ENCODE results near the gene UBLCP1.
"Not testable (repeated sequence)": the region's sequence is repeated elsewhere in the genome, so short reads cannot be mapped to it uniquely, and the experiment has no call there.

The UBLCP1 gene

DNA sequence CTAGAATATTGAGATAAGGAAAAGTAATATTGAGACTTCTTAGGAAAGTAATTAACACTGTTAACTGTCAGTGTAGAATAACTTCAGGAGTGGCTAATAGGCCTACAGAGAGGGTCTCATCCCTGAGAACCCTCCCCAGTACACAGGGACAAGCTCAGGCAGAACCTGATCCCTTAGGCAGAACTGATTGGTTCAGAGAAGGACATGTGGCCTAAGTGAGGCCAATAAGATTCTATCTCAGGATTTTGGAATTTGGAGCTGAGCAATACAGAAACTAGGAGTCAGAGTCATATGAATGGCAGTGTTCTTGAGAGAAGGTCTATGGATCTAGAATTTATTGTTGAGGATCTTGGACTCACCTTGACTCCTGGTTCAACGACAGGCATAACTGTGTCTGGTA lies 10.9 kb upstream of the UBLCP1 start:
- TF ChIP-seq GABPA (IDR thresholded peaks at IDR 0.05; ENCODE audit: low read depth) = no peak
- TF ChIP-seq, protein P1, sequence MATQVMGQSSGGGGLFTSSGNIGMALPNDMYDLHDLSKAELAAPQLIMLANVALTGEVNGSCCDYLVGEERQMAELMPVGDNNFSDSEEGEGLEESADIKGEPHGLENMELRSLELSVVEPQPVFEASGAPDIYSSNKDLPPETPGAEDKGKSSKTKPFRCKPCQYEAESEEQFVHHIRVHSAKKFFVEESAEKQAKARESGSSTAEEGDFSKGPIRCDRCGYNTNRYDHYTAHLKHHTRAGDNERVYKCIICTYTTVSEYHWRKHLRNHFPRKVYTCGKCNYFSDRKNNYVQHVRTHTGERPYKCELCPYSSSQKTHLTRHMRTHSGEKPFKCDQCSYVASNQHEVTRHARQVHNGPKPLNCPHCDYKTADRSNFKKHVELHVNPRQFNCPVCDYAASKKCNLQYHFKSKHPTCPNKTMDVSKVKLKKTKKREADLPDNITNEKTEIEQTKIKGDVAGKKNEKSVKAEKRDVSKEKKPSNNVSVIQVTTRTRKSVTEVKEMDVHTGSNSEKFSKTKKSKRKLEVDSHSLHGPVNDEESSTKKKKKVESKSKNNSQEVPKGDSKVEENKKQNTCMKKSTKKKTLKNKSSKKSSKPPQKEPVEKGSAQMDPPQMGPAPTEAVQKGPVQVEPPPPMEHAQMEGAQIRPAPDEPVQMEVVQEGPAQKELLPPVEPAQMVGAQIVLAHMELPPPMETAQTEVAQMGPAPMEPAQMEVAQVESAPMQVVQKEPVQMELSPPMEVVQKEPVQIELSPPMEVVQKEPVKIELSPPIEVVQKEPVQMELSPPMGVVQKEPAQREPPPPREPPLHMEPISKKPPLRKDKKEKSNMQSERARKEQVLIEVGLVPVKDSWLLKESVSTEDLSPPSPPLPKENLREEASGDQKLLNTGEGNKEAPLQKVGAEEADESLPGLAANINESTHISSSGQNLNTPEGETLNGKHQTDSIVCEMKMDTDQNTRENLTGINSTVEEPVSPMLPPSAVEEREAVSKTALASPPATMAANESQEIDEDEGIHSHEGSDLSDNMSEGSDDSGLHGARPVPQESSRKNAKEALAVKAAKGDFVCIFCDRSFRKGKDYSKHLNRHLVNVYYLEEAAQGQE (IDR thresholded peaks at IDR 0.05; ENCODE audit: insufficient replicate concordance, low read depth) = no peak
- TF ChIP-seq POLR2AphosphoS5 (IDR thresholded peaks at IDR 0.05; ENCODE audit: low read depth) = no peak
- TF ChIP-seq, protein P2, sequence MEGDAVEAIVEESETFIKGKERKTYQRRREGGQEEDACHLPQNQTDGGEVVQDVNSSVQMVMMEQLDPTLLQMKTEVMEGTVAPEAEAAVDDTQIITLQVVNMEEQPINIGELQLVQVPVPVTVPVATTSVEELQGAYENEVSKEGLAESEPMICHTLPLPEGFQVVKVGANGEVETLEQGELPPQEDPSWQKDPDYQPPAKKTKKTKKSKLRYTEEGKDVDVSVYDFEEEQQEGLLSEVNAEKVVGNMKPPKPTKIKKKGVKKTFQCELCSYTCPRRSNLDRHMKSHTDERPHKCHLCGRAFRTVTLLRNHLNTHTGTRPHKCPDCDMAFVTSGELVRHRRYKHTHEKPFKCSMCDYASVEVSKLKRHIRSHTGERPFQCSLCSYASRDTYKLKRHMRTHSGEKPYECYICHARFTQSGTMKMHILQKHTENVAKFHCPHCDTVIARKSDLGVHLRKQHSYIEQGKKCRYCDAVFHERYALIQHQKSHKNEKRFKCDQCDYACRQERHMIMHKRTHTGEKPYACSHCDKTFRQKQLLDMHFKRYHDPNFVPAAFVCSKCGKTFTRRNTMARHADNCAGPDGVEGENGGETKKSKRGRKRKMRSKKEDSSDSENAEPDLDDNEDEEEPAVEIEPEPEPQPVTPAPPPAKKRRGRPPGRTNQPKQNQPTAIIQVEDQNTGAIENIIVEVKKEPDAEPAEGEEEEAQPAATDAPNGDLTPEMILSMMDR (IDR thresholded peaks at IDR 0.05; ENCODE audit: insufficient read depth, low read length) = no peak
- TF ChIP-seq SPI1 (IDR thresholded peaks at IDR 0.05; ENCODE audit: borderline replicate concordance, low read depth) = no peak
- no peak overlapping the region for H3K4me3 ChIP-seq (replicated peaks; ENCODE audit: insufficient read depth, low read length)
- H3K27ac ChIP-seq (replicated peaks) = no peak overlapping the region
- no peaks in the 10 kb centered on the region for H3K27me3 ChIP-seq (ENCODE audit: insufficient read depth, poor library complexity, severe bottlenecking)
- DNase-seq (ENCODE audit: low read depth in 1 of 2, low spot score in 1 of 2) = no peak

DNA sequence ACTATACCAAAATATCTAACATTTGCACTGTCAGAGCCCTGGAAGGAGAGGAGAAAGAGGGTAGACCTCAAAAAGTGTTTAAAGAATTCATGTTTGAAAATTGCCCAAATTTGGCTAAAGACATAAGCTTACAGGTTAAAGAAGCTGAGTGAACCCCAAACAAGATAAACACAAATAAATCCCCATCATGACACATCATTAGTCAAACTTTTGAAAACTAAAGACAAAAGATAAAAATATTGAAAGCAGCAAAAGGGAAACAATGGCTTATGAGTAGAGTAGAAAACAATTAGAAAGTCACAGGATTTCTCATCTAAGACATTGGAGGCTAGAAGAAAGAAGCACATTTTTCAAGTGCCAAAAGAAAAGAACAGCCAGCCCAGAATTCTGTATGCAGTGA lies 6.1 kb upstream of the UBLCP1 start:
- no peak overlapping the region for H3K27ac ChIP-seq (replicated peaks)
- no peak for DNase-seq (ENCODE audit: low read depth in 1 of 2, low spot score in 1 of 2)
- TF ChIP-seq, protein P2 (IDR thresholded peaks at IDR 0.05; ENCODE audit: insufficient read depth, low read length) = no peak
- TF ChIP-seq, protein P1 (IDR thresholded peaks at IDR 0.05; ENCODE audit: insufficient replicate concordance, low read depth) = no peak
- TF ChIP-seq POLR2AphosphoS5 (IDR thresholded peaks at IDR 0.05; ENCODE audit: low read depth) = no peak
- TF ChIP-seq SPI1 (IDR thresholded peaks at IDR 0.05; ENCODE audit: borderline replicate concordance, low read depth) = no peak
- TF ChIP-seq GABPA (IDR thresholded peaks at IDR 0.05; ENCODE audit: low read depth) = no peak
- no peaks in the 10 kb centered on the region for H3K27me3 ChIP-seq (ENCODE audit: insufficient read depth, poor library complexity, severe bottlenecking)
- no peak overlapping the region for H3K4me3 ChIP-seq (replicated peaks; ENCODE audit: insufficient read depth, low read length)

DNA sequence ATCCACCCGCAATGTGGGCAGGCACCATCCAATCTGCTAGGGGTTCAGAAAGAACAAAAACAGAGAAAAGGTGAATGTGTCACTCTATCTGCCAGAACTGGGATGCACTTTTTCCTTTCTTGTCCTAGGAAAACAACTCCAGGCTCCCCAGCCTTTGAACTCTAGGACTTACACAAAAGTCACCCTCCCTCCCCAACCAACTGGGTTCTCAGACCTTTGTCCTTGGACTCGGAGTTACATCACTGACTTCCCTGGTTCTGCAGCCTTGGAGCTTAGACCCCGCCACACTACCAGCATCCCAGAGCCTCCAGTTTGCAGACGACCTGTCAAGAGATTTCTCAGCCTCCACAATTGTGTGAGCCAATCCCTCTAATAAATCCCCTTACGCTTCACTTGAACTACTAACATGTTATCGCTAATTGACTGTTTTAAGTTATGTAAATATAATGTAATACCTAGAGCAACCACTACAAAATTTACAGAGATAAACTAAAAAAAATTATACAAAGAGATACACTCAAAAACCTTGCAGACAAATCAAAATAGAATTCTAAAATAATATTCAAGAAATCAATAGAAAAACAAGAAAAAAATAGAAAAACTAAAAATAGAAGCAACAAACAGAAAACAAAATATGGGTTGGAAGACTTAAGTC lies 5.3 kb upstream of the UBLCP1 start:
- no peak for TF ChIP-seq GABPA (IDR thresholded peaks at IDR 0.05; ENCODE audit: low read depth)
- DNase-seq (ENCODE audit: low read depth in 1 of 2, low spot score in 1 of 2) = no peak
- H3K27ac ChIP-seq (replicated peaks) = no peak overlapping the region
- H3K4me3 ChIP-seq (replicated peaks; ENCODE audit: insufficient read depth, low read length) = no peak overlapping the region
- H3K27me3 ChIP-seq (ENCODE audit: insufficient read depth, poor library complexity, severe bottlenecking) = no peaks in the 10 kb centered on the region

DNA sequence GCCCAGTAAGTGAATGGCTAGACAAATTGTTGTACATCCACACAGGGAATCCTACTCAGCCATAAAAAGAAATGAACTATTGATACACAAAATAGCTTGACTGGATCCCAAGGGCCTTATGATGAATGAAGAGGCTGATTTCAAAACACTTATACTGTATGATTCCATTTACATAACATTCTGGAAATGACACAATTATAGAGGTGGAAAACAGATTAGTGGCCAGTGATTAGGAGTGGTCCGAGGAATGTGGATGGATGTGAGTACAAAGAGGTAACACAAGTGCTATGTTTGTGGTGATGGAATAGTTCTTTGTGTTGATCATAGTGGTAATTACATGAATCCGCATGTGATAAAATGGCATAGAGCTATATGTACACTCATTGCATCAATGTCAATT lies 4.7 kb upstream of the UBLCP1 start:
- Histone ChIP-seq H3K27ac (replicated peaks) (no peak overlapping the region), H3K4me3 (replicated peaks; ENCODE audit: insufficient read depth, low read length) (no peak overlapping the region), H3K27me3 (ENCODE audit: insufficient read depth, poor library complexity, severe bottlenecking) (no peaks in the 10 kb centered on the region)
- no peak for DNase-seq (ENCODE audit: low read depth in 1 of 2, low spot score in 1 of 2)
- TF ChIP-seq SPI1 (IDR thresholded peaks at IDR 0.05; ENCODE audit: borderline replicate concordance, low read depth) (no peak), POLR2AphosphoS5 (IDR thresholded peaks at IDR 0.05; ENCODE audit: low read depth) (no peak)
- TF ChIP-seq, protein P2 (IDR thresholded peaks at IDR 0.05; ENCODE audit: insufficient read depth, low read length) = no peak

DNA sequence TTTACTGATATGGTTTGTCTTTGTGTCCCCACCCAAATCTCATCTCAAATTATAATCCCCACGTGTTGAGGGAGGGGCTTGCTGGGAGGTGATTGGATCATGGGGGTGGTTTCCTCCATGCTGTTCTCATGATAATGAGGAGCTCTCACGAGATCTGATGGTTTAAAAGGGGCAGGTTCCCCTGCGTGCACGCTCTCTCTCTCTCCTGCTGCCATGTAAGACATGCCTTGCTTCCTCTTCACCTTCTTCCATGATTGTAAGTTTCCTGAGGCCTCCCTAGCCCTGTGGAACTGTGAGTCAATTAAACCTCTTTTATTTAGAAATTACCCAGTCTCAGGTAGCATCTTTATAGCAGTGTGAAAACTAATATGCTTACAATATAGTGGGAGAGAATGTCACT lies 2.9 kb upstream of the UBLCP1 start:
- DNase-seq (ENCODE audit: low read depth in 1 of 2, low spot score in 1 of 2); H3K27me3 ChIP-seq (ENCODE audit: insufficient read depth, poor library complexity, severe bottlenecking); H3K27ac ChIP-seq (replicated peaks); H3K4me3 ChIP-seq (replicated peaks; ENCODE audit: insufficient read depth, low read length): not testable (repeated sequence)
